ENCODE data around the gene GRAPL.
"Not testable (repeated sequence)": the region's sequence is repeated elsewhere in the genome, so short reads cannot be mapped to it uniquely, and the experiment has no call there.

DNA sequence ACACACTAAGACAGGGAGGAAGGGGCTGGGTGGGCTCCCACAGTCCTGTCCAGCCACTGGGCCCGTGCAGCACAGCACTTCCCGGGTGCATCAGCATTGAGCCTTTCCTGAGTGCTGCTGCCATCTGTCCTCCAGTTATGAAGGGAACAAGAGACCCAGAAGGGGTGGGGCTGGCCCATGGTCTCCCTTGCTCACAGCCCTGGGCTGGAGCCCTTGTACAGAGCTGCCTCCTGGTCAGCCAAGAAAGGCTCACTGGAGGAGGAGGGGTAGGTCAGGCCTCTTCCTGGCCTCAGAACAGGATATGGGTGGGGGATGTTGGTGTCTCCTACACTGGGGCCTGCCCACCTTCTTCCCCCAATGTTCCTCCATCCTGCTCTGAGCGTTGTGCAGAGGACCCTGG, 76.0 kb downstream of the GRAPL start:
- TF ChIP-seq, protein P1, sequence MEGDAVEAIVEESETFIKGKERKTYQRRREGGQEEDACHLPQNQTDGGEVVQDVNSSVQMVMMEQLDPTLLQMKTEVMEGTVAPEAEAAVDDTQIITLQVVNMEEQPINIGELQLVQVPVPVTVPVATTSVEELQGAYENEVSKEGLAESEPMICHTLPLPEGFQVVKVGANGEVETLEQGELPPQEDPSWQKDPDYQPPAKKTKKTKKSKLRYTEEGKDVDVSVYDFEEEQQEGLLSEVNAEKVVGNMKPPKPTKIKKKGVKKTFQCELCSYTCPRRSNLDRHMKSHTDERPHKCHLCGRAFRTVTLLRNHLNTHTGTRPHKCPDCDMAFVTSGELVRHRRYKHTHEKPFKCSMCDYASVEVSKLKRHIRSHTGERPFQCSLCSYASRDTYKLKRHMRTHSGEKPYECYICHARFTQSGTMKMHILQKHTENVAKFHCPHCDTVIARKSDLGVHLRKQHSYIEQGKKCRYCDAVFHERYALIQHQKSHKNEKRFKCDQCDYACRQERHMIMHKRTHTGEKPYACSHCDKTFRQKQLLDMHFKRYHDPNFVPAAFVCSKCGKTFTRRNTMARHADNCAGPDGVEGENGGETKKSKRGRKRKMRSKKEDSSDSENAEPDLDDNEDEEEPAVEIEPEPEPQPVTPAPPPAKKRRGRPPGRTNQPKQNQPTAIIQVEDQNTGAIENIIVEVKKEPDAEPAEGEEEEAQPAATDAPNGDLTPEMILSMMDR (conservative IDR thresholded peaks at IDR 0.05; ENCODE audit: low read length): not testable (repeated sequence)
- TF ChIP-seq EZH2phosphoT487 (IDR thresholded peaks at IDR 0.05; ENCODE audit: borderline replicate concordance, low read depth, low read length): not testable (repeated sequence)
